Measurements from ENCODE around the gene ZBTB2.

GRCh38 chr6:151379933-151380847 lies 11.2 kb downstream of the ZBTB2 start:
- TF ChIP-seq CTCF (IDR thresholded peaks at IDR 0.05) (no peak), YY1 (IDR thresholded peaks at IDR 0.05; ENCODE audit: low read depth) (no peak), RXRA (IDR thresholded peaks at IDR 0.05; ENCODE audit: borderline replicate concordance, low read depth) (no peak), TEAD4 (IDR thresholded peaks at IDR 0.05; ENCODE audit: borderline replicate concordance, insufficient read depth) (no peak)

All from SK-N-SH (cell line).